ENCODE measurements around the gene LSAMP.

DNA sequence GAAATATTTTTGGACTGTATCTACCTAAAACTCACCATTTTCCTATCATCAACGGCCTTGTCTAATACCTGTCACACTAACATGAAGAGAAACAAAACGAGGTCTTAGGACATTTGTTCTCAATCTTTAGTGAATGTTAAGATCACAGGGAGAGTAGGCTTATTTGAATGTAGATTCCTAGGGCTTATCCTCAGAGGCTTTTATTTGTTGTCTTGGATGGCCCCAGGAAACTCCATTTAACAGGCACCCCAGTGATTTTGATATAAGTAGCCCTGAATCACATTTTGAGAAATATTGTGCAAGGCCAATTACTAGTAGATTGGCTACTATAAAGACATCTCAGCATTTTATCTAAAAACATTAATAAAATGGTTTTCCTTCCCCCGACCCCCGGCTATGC, 454.6 kb downstream of the LSAMP start:
- TF ChIP-seq, protein P1, sequence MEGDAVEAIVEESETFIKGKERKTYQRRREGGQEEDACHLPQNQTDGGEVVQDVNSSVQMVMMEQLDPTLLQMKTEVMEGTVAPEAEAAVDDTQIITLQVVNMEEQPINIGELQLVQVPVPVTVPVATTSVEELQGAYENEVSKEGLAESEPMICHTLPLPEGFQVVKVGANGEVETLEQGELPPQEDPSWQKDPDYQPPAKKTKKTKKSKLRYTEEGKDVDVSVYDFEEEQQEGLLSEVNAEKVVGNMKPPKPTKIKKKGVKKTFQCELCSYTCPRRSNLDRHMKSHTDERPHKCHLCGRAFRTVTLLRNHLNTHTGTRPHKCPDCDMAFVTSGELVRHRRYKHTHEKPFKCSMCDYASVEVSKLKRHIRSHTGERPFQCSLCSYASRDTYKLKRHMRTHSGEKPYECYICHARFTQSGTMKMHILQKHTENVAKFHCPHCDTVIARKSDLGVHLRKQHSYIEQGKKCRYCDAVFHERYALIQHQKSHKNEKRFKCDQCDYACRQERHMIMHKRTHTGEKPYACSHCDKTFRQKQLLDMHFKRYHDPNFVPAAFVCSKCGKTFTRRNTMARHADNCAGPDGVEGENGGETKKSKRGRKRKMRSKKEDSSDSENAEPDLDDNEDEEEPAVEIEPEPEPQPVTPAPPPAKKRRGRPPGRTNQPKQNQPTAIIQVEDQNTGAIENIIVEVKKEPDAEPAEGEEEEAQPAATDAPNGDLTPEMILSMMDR (IDR thresholded peaks at IDR 0.05; ENCODE audit: insufficient read depth, low read length, poor library complexity, severe bottlenecking): no peak
- TF ChIP-seq EZH2phosphoT487 (conservative IDR thresholded peaks at IDR 0.05; ENCODE audit: low read length): no peak
